D721Med (cell line): ENCODE results near the gene TNNI3K.

Experiments
- DNase-seq: peaks from one replicate; pipeline ENCODE4 v3.0.0; 2011; ENCODE audit warnings: low spot score; ENCODE audit not compliant: insufficient read length
- FAIRE-seq: peaks from 2 replicates; lab custom pipeline; 2011; peaks lifted over from hg19 to GRCh38; lab: Jason Lieb, UNC
- CTCF ChIP-seq: IDR thresholded peaks from 2 replicates; pipeline ENCODE4 v1.5.1; 2012; ENCODE audit warnings: mild to moderate bottlenecking, control low read depth; ENCODE audit not compliant: insufficient read depth; ENCODE audit errors: missing control alignments

Gene TNNI3K

GRCh38 chr1:74334147-74334546 is 99.0 kb downstream of the TNNI3K start:
- no peak for FAIRE-seq
- no peak for DNase-seq
- no peak for TF ChIP-seq CTCF

GRCh38 chr1:74340656-74341055 is 105.5 kb downstream of the TNNI3K start:
- TF ChIP-seq CTCF: no peak
- peak; percentile 35 for FAIRE-seq
- no peak for DNase-seq

- FAIRE-seq: no peak
These were observed 106.6 kb downstream of the TNNI3K start for GRCh38 chr1:74341702-74342339.

GRCh38 chr1:74343216-74343615 is 108.0 kb downstream of the TNNI3K start:
- FAIRE-seq (peak; percentile 96), DNase-seq (no peak)
- no peak for TF ChIP-seq CTCF

More at GRCh38 chr1:74341702-74342339, 106.6 kb downstream of the TNNI3K start:
- no peak for DNase-seq
- TF ChIP-seq CTCF: no peak

- no peak for DNase-seq
- FAIRE-seq: no peak
- no peak for TF ChIP-seq CTCF
These were observed 109.2 kb downstream of the TNNI3K start for GRCh38 chr1:74344387-74344786.

GRCh38 chr1:74356493-74356892 is 121.3 kb downstream of the TNNI3K start:
- FAIRE-seq: no peak
- TF ChIP-seq CTCF: no peak
- DNase-seq: no peak

- DNase-seq (no peak), FAIRE-seq (no peak)
- no peak for TF ChIP-seq CTCF
These were observed 122.0 kb downstream of the TNNI3K start for GRCh38 chr1:74357150-74357549.
